HG03469 (cell line): ENCODE data around the gene C1orf115.
"Not testable (repeated sequence)": the region's sequence is repeated elsewhere in the genome, so short reads cannot be mapped to it uniquely, and the experiment has no call there.

Experiments
- ATAC-seq: cut with Tn5 transposase; IDR thresholded peaks from one replicate; pipeline ENCODE4 v1.9.1; 2021; ENCODE audit warnings: mild to moderate bottlenecking, moderate library complexity, moderate number of reproducible peaks; ENCODE audit not compliant: unreplicated experiment

C1orf115 gene

DNA sequence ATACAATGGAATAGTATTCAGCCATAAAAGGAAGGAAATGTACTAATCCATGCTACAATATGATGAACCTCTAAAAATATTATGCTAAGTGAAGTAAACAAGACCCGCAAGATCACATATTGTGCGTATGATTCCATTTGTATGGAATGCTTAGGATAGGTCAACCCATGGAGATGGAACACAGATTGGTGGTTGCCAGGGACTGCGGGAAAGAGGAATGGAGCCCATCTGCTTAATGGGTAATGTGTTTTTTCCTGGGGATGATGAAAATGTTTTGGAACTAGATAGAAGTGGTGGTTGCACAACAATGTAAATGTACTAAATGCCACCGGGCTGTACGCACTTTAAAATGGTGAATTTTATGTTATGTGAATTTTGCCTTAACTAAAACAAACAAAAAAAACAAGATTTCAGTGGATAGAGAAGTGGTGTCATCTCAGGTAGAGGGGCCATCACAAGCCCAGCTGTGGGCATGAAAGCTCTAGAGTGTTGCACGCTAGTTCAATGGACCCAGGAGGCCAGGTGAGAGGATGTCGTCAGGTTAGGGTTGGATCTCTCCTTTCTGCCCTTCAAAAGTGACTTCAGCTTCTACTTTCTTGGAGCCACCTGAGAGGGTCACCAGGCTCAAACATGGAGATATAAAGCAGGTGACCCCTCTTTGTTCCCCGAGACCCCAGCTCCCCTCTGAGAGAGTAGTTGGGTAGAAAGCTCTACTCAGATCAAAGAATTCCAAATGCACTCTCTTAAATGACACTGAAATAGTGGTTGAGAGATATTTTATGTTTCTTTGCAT is 2.5 kb downstream of the C1orf115 start:
- no peak for ATAC-seq

DNA sequence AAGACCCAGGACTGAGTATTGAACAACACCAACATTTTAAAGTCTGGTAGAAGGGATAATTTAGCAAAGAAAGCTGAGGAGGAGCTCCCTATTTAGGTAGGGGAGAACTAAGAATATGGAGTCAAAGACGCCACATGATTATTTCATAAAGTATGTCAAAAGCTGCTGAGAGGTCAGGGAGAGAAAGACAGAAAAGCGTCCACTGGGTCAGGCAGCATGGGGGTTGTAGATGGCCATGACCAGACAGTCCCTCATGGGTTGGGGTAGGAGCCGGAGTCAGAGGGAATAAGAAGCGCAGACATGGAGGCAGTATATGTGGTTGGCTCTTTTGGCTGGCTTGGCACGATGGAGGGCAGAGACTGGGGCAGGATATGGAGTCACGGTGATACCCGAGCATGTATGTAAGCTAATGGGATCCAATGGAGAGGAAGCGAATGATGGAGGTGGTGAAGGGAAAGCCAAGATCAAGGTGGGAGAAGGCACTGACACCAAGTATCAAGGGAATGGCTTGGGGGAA is 4.8 kb downstream of the C1orf115 start:
- ATAC-seq: no peak

DNA sequence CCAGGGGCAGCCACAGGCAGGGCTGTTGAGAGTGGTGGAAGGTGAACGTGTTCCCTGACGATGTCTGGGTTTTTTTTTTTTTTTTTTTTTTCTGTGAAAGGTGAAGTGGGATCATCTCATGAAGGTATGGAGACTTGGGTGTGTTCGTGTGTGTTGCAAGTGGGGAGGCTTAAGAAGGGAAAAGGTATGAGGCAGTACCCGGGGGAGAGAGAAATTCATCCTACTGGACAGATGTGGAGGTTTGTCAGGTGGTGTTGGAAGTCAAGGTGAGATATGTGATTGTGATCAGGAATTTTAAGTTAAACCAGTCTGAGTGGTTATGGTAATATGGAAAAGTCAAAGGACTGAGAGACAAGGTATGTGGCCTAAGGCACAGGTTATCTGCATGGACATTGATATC is 5.3 kb downstream of the C1orf115 start:
- ATAC-seq: no peak

GRCh38 chr1:220696226-220696862 is 6.2 kb downstream of the C1orf115 start:
- no peak for ATAC-seq

DNA sequence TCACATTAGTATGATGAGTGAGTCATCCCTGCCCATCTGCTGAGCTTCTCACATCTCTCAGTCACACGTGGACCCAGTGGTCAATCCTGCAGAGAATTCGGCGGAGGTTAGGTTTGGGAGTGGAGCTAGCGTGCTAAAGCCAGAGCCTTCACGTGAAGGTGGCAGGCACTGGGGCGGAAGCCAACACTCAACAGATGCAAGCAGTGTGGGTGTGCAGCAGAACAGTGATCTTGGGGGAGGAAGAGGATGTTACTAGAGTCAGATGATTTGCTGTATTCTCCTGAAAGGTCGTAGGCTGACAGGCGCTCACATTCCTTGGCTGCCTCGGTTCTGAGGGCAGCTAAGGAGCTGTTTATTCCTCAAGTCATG is 6.7 kb downstream of the C1orf115 start:
- no peak for ATAC-seq

DNA sequence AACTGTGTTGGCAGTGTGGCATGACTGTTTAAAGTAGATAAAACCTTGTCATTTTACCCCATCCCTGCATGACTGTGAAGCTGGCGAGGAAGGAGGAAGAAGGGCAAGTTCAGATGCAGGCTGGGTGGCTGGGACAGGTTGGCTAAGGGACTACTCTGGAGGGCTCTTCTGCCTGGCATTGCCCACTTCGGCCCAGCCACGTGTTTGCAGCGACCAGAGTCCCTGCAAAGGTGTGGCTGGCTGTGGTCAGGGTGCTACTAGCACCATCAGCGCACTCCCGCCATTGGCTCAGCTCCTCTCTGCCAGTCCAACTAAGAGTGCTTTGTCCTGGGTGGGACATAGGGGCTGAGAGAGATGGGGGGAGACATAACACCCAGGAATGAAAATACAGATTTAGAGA is 7.2 kb downstream of the C1orf115 start:
- ATAC-seq: no peak

DNA sequence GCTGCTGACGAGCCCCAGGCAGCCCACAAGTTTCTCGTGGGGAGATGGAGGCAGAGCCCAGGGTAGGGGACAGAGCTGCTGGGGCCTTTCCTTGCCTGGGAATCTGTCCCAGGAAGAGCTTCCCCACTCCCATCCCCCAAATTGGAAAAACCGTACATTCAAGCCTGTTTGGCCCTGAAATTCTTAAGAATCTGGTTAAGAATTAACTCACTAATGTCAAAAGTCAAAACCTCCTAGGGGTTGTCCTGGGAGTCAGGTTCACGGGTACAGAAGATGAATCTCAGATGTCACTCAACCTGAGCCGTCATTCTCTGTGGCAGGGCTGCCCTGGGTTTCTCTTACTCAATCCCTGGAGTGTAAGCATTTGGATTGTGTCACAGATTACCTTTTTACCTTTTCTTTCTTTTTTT is 8.4 kb downstream of the C1orf115 start:
- ATAC-seq: no peak

- ATAC-seq: no peak
These were observed 8.9 kb downstream of the C1orf115 start for GRCh38 chr1:220699044-220699443.

DNA sequence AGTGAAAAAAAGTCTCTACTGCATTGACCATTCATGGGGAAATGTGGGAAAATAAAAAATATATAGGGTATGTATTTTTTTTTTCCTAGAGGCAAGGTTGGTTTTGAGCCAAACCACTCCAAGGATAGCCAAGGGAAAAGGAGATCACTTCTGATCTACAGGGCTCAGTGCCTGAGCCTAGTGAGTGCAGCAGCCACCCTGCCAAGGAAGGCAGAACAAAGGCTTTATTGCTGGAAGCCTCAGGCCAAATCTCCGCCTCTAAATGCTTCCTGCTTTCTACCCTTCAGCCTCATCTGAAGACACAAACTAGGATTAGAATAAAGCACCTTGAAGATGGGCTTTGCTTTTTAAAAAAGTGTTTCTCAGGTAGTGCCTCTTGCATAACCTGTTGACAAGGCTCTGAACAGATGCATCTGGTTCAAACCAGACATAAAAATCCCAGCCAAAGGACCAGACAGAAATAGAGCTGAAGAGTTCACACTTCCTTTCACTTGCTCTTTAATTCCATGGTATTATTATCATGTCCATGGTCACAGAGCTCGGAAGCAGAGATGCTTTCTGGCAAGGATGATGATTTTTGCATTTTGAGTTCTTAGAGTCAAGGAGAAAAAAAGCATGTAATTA is 10.5 kb downstream of the C1orf115 start:
- ATAC-seq: no peak

GRCh38 chr1:220701974-220702373 is 11.8 kb downstream of the C1orf115 start:
- ATAC-seq: no peak

GRCh38 chr1:220702733-220703270 is 12.6 kb downstream of the C1orf115 start:
- no peak for ATAC-seq

GRCh38 chr1:220703305-220703704 is 13.1 kb downstream of the C1orf115 start:
- no peak for ATAC-seq

GRCh38 chr1:220705782-220706181 is 15.6 kb downstream of the C1orf115 start:
- no peak for ATAC-seq

DNA sequence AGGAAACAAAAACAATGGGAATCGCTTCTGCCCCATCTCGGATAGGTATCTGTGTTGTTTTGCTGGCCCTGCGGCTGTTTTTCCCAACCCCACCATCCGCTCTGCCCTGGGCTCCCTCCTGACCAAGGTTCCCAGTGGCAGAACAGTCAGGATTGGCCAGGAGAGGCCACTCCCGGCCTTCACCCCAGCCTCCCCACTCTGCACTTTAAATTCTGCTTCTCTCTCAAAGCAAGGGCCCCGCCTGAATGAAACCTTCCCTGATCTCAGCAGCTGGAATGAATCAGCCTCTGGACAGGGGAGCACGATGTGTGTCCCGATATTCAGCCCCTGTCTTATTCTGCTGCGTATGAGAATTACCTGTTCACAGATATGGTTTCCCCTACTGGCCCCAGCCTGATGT is 16.3 kb downstream of the C1orf115 start:
- no peak for ATAC-seq

DNA sequence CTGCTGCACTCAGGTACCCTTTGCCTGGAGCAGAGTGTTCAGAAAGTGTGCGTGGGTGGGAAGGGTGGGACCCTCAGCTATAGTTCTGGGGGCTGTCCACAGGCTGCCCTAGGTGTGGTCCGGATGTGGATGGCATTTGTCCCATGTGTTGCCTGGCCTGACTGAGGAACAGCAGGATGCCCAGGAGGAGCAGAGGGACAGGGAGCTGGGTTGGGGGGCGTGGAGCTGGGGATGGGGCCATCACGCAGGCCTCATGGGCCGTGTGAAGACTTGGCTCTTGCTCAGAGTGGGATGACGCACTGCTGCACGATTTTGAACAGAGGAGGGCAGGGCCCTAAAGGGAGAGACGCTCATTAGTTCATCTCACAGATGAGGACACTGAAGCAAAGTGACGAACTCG is 17.0 kb downstream of the C1orf115 start:
- no peak for ATAC-seq

DNA sequence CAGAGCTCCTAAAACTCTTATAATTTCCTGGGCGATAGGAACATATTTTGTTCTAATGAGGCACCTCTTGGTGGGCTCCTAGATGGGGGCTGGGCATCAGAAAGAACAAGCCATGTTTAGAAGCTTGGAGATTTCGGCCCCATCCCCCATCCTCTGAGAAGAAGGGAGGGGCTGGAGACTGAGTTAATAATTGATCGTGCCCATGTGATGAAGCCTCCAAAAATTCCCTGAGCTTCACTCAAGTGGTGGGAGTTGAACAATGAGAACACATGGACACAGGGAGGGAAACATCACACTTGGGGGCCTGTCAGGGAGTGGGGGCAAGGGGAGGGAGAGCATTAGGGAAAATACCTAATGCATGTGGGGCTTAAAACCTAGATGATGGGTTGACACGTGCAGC is 18.1 kb downstream of the C1orf115 start:
- ATAC-seq: no peak

GRCh38 chr1:220708936-220709801 is 19.0 kb downstream of the C1orf115 start:
- no peak for ATAC-seq

GRCh38 chr1:220710333-220710732 is 20.2 kb downstream of the C1orf115 start:
- no peak for ATAC-seq

- ATAC-seq: peak; percentile 91
These were observed 21.1 kb downstream of the C1orf115 start for GRCh38 chr1:220711056-220711809.

DNA sequence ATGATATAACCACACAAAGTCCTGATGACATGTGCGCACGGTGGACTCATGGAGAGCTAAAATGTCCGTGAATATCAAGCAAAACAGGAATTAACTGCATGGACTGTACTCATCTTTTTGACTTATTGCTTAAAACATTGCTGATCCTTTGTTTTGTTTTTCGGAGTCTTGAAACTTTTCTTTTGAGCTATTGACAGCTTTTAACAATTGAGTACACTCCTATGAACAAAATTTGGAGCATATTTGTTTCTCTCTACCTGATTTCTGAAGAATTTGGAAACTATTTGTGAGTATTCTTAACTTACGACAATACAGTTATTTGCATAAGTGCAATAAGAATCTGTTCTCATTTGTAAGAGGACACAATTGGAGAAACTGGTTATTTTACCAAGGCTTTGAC is 25.8 kb downstream of the C1orf115 start:
- ATAC-seq: not testable (repeated sequence)
